Forelimb muscle (tissue), 1 donor: ENCODE measurements around the gene ITGAD. TPM values are rescaled to one million over a fixed set of nuclear protein-coding genes. Genes with fewer than 3 reads are reported as not detected.

Source experiments
- DNase-seq: peaks from one replicate; pipeline ENCODE4 v3.0.0-alpha.2; 2013; ENCODE audit warnings: low read depth
- polyA plus RNA-seq: library from polyadenylated mRNA; unstranded; fragments of 120-200 nt; gene quantifications from one replicate; pipeline ENCODE4 v1.2.1, GENCODE V29; 2013; ENCODE audit not compliant: insufficient read length

The ITGAD gene
- polyA plus RNA-seq: 0.78 TPM

DNA sequence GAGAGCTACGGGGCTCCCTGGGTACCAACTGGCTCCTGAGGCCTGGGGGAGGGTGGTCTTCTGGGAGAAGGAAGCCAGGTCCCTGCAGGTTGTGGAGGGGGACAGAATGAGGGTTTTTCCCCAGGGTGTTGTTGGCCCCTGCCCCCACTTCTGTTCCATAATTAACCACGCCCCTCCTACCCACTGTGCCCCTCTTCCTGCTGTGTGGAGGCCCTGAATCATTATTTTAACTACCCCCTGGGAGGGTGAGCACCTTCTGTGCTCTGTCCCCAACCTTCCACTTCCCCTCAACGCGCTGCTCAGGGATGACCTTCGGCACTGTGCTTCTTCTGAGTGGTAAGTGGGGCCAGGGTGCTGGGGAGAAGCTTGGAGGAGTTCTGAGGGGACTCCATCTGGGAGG is at the start of gene ITGAD:
Gene ITGAD, plus strand, starts transcription at position 280 of the 400 bp plus-strand sequence. Its CDS starts 26 bp downstream, at position 306.
- no peak for DNase-seq

DNA sequence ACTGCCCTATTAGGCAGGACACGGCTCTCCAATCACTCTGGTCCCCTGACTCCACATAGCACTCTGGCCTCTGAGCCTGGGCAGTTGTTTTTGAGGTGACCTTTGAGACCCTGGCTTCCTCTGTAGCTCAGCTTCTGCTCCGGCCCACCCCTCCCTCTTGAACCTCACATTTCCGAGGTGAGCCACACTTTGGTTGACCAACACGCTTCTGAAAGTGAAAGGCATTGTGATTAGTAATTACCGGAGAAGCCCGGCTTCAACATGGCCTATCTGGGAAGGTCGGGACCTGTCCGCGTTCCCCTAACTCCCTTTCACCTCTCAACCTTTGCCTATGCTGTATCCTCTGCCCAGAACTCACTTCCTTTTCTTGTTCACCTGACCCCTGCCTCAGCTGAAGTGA is 48.4 kb upstream of the ITGAD start:
- no peak for DNase-seq

DNA sequence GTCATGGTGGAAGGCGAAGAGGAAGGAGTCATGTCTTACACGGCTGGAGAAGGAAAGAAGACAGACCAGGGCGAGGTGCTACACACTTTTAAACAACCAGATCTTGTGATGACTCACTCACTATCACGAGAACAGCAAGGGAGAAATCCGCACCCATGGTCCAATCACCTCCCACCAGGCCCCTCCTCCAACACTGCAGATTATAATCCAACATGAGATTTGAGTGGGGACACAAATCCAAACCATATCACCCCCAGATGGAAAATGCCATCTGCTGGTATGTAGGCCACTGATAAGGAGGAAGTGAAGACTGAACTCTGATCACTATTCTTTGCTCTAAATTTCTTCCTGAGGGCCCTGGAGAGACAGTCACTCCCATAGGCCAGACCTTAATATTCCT is 45.7 kb upstream of the ITGAD start:
- no peak for DNase-seq

DNA sequence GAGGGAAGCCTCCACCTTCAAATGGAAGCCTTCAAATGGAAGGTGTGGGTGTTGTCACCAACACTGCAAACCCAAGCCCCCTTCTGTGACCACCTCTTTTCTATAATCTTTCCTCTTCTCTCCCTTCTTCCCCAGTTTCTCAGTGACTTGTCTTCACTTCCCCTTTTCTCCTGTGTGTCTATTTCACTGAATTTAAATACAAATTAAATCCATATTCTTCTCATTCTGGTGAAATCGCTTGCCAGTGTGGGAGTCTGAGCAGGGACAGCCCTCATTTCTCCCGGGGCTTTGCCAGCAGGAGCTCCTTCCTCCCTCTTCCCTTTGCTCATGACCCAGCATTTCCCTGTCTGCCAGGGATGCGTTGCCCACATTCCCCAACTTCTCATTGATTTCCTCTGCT is 44.6 kb upstream of the ITGAD start:
- no peak for DNase-seq

DNA sequence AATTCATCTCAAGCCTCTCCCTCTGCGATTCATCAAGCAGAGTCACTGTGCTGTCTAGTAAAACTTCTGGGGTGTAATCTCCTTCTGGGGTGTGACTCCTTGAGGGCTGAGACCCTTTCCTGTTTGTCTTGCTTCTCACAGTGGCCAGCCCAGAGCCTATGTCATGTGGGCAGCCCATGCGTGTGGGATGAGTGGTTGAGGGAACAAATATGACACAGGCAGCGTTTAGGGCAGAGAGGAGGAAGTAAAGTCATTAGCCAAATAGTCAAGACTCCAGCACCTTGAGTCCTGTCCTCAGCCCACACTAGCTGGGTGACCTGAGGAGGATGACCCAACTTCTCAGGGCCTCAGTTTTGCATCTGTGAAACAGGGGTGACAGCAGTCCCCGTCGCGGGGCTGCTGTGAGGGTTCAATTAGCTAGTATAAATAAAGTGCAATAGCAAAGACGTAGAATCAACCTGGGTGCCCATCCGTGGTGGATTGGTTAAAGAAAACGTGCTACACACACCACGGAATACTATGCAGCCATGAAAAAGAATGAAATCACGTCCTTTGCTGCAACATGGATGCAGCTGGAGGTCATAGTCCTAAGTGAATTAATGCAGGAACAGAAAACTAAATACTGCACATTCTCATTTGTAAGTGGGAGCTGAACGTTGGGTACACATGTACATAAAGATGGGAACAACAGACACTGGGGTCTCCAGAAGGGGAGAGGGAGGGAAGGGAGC is 42.7 kb upstream of the ITGAD start:
- no peak for DNase-seq

DNA sequence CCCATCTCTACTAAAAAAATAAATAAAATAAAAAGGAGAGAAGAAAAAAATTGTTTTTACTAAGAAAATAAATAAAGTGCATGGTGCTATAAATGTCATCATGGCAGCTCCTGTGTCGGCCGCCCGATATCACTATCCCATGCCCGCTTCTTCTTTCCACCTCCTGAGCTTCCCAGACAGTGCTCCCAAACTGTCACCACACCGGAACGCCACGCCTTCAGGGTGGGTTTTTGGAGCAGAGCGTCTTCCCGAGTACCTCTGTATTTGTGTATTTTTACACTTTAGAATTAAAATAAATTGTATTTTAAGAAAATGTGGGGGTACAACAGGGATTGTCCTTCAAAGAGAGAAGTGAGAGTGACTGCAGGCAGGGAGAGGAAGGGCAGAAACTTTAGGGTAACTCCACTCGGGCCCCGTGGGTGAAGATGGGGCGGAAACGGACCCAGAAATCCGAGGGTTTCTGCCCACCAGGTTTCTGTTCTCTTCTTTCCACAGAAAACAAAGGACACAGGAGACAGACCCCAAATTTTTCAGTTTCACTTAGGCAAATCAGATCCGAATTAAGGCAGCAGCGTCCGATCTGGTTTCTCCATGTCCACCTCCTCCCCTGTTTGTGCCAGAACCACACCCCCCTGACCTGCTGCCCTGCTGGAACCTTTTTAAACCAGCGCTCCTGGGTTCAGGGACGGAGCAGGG is 41.7 kb upstream of the ITGAD start:
- DNase-seq: no peak

DNA sequence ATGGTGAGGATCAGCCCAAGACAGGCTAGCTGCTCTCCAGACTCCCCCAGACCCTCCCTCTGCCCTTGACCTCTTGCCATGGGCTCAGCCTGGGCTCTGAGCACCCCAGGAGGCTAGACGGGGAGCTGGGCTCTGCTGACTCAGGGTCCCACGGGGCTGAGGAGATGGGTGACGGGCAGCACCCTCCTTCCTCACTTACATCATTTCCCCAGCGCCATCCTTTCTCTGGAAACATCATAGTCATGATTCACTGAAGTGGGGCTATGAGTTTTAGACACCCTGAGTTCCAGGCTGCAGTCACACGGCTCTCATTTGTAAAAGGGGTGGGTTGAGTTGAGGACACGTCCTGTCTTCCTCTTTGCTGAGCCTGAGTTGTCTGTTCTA is 41.2 kb upstream of the ITGAD start:
- no peak for DNase-seq

DNA sequence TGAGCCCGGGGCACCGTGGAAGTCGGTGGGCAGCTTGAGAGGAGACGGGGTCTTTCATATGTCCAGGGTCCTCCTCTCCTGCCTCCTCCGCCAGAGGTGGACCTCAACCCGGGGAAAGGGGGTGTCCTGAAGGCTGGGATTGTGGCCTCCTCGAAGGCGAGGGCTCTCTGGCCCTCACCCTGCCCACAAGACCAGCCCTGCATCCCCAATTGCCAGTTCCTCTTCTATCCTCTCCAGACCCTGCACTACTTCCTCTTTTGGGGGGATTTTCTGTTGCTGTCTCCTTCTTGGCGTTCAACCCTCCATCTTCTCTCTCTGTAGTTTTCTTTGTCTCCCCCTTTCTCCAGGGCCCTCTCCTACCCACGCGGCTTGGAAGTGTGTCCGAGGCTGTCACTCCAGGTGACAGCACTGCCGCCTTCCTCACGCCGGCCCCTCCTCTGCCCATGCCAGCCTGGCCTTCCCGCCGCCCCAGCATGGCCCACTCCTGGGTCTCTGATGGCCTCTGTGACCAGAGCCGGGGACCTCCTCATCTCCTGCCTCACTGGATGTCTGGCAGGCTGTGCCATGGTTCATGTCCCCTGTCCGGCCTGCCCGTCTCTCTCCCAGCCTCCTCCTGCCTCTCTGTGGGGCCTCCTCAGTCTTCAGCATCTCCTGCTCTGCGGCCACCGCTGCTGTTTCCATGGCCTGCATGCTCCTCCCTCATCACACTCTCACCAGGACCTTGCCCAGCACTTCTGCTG is 40.6 kb upstream of the ITGAD start:
- DNase-seq: no peak

DNA sequence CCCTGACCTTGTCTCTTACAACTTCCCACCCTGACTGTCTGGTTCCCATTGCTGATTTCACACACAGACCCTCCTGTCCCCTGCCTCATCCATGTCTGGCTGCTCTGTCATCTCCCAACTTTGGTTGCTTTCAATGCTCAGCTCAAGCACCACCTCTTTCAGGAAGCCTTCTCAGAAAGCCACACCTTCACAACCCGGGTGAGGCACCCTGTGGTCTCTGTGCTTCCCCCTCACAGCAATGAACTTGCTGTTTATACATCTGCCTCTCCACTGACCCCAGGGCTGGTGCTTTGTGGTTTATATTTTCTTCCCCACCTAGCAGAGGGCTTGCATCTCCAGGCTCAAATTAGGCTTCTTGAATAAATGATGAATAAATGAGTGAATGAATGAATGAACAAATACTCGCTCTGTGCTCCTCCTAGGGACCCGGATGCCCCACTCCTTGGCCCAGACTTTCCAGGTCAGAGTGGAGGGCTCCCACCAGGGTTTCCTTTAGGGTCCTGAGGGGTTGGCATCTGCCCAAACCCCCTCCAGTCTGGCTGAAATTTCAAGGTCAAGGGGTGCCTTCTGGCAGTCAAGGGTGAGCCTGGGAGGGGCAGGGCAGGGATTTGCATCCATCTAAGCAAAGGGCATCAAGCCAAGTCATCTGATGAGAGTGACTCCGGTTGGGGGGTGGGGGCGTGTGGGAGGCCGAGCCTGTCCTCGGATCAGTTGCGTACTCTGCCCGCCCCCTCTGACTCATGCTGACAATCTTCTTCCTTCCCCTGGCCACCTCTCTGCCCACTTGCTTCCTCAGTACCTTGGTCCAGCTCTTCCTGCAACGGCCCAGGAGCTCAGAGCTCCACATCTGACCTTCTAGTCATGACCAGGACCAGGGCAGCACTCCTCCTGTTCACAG is 38.5 kb upstream of the ITGAD start, which contains the start of gene ITGAX:
Gene ITGAX, plus strand, starts transcription at position 783 of the 898 bp plus-strand sequence. Its CDS starts 79 bp downstream, at position 862.
- no peak for DNase-seq

DNA sequence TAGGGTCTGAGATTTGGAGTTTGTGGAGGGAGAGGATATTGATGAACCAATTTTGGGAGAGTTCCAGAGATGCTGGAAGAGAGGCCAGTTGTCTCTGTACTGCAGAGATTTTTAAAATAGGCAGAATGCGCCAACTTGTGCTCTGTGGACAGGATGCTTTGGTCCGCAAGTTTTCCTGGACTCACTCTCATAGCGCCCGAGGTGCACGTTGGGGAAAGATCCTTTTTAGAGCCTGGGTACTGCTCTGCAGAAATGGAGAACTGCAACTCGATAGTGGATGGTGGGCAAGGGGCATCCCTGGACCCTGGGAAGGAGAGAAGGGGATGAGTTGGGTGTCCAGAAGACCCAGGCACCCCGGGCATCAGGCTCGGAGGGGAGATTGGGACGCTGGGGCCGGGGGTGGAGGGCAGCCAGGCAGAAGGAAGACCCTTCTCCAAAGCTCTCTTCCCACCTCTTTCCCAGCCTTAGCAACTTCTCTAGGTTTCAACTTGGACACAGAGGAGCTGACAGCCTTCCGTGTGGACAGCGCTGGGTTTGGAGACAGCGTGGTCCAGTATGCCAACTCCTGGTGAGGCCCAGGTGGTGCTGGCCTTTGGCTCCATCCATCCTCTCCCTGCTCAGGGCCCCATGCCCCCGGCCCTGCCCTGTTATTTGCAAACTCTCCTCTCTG is 37.6 kb upstream of the ITGAD start:
- no peak for DNase-seq

DNA sequence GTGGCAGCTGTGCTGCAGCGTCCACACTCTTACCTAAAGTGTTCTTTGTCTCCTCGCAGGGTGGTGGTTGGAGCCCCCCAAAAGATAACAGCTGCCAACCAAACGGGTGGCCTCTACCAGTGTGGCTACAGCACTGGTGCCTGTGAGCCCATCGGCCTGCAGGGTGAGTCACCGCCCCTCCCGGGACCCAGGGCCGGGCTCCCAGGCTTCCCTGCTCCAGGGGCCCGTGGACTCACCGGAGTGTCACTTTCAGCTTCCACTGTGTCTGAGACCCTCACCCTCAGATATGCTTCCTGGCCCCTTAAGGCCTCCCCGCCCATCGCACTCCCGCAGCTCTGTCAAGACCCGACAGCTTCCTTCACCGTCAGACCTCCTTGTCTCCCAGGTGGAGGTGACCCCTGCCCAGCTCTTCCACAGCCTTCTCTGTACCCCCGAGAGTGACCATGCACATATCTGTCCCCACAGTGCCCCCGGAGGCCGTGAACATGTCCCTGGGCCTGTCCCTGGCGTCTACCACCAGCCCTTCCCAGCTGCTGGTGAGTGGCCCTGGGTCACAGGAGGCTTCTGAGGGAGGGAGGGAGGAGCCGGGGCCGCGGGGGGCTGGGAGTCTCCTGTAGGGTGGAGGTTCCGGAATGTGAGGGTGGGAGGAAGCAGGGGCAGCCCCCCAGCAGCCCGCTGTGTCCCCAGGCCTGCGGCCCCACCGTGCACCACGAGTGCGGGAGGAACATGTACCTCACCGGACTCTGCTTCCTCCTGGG is 36.4 kb upstream of the ITGAD start:
- DNase-seq: no peak

DNA sequence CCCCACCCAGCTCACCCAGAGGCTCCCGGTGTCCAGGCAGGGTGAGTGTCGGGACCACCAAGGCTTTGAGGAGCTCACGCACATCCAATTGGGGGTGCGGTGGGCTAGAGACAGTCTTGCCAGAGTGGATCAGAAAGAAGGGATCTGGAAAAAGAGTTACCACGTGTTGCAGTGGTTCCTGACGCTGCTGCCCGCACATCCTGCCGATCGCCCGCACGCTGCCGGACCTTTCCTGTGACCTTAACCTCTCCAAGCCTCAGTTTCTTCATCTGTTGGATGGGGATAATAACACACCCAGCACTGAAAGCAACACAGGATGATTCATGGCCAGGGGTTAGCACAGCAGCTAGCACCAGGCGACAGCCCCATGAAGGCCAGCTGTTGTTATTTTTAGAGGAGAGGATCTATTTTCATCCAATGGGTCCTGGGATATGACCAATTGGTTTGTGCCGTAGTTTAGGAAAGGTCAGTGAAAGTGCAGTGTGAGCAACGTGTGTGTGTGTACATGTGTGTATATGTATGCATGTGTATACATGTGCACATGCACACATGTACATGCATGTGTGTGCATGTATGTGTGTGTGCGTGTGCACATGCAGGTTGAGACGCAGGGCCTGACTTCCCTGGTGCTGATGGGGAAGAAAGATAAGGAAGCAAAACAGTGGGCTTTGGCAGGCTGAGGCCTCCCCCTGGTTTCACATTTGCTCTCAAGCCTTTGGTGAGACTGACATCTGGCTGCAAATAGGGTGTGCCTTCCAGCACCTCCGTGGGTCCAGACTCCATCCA is 35.6 kb upstream of the ITGAD start:
- no peak for DNase-seq

DNA sequence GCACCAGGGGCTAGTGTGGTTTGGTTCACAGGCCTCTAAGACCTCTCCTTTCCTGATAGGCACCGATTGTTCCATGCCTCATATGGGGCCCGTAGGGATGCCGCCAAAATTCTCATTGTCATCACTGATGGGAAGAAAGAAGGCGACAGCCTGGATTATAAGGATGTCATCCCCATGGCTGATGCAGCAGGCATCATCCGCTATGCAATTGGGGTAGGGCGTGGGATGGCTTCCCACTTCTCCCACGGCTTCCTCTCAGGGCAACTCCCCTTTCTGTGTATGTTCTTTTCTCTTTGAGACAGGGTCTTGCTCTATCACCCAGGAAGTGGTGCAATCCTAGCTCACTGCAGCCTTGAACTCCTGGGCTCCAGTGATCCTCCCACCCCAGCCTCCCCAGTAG is 32.9 kb upstream of the ITGAD start:
- DNase-seq: no peak

DNA sequence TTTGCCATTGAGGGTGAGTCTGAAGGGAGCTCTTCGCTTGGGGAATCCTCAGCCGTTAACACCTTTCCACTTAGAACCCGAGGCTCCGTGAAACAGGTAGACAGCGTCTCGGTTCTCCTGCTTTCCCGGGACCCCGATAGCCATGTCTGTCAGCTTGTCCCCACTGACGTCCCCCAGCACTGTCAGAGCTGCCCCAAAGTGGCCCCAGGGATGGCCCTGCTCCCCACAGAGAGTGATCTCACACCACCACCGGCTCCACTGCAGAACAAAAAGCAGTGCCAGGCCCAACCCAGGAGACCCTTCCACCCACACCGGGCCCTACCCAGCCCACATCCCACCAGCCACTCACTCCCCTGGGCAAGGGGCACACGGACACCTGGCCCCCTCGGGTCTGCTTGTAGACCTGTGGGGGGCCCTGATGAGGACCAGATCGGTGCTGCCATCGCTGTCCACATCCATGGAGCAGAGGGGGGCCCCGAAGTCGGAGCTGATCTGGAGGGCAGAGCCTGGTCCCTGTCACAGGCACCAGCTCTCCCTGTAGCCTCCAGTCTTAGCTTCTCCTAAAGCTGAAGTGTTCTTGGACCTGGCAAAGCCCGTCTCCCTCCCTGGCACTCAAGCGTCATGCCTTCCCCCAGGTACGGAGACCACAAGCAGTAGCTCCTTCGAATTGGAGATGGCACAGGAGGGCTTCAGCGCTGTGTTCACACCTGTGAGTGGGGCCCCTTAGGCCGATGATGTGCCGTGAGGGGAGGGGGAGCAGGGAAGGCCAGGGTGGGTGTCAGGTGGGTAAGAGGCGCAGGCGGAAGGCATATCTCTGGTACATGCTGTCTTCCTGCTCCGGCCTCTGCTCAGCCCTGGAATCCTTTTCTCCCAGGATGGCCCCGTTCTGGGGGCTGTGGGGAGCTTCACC is 31.7 kb upstream of the ITGAD start:
- no peak for DNase-seq

DNA sequence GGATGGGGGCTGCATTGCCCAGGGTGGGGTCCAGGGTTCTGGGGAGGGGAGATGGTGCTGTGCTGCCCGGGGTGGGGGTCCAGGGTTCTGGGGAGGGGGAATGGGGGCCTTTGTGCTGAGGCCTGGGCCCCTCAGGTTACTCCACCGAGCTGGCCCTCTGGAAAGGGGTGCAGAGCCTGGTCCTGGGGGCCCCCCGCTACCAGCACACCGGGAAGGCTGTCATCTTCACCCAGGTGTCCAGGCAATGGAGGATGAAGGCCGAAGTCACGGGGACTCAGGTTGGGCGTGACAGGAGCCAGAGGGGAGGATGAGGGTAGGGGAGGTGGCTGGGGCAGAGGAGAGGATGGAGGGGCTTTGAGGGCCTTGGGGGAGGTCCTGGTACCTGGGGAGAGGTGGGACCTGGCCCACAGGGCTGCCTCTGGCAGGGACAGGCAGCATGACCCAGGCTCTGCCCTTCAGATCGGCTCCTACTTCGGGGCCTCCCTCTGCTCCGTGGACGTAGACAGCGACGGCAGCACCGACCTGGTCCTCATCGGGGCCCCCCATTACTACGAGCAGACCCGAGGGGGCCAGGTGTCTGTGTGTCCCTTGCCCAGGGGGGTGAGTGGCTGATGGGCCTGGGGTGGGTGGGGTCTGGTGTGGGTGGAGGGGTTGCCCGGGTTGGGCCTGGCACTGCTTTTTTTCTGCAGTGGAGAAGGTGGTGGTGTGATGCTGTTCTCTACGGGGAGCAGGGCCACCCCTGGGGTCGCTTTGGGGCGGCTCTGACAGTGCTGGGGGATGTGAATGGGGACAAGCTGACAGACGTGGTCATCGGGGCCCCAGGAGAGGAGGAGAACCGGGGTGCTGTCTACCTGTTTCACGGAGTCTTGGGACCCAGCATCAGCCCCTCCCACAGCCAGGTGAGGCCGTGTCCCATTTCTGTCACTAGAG is 30.4 kb upstream of the ITGAD start:
- DNase-seq: no peak

DNA sequence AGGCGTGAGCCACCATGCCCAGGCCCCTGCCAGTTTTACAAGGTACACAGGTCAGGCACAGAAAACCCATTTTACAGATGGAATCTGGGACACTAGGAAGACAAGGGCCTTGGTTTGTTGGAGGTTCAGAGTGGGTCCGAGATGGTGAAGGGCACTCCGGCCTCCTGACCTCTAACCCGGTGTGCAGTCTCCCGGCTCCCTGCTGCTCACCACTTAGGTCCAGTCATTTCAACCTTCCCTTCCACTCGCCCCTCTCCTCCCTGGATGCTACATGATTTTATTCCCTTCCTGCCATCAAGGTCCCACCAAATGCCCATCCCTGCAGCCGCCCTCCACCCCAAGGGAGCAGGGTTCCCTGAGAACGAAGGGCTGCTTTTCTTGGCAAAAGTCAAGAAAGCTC is 29.4 kb upstream of the ITGAD start:
- DNase-seq: no peak

DNA sequence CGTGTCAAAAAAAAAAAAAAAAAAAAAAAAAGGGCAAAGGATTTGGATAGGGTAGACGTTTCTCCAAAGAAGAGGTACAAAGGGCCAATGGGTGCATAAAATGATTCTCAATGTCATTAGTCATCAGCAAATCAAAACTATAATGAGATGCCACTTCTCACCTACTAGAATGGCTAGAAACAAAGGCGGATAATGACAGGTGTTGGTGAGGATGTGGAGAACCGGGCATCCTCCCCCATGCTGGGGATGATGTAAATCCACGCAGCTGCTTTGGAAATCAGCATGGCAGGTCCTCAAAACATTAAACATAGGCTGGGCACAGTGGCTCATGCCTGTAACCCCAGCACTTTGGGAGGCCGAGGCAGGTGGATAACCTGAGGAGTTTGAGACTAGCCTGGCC is 28.7 kb upstream of the ITGAD start:
- no peak for DNase-seq
